SU-DHL-6 (cell line): Measurements from ENCODE around the gene MRPL55.

Source experiments
- CTCF ChIP-seq: fragments of 200-600 bp; sonication (generic); IDR thresholded peaks from one replicate; pipeline ENCODE4 v1.5.1; 2017; ENCODE audit warnings: antibody characterized with exemption, mild to moderate bottlenecking, low read length, moderate library complexity; ENCODE audit not compliant: insufficient read depth, poor library complexity, severe bottlenecking
- EZH2phosphoT487 ChIP-seq: fragments of 200-600 bp; sonication (generic), shearing (Covaris generic); conservative IDR thresholded peaks from 2 replicates; pipeline ENCODE4 v1.6.1; 2018; ENCODE audit warnings: mild to moderate bottlenecking, antibody characterized with exemption, low read length, moderate library complexity, mixed read lengths

GRCh38 chr1:228101614-228101993 lies 7.5 kb downstream of the MRPL55 start:
- TF ChIP-seq CTCF (no peak), EZH2phosphoT487 (no peak)
